ENCODE measurements around the gene FBXW5. TPM values are rescaled to one million over a fixed set of nuclear protein-coding genes. Genes with fewer than 3 reads are reported as not detected.
A peak's percentile ranks its signal among the peaks of the same experiment; 100 is the strongest.

Gene FBXW5
- total RNA-seq, 1 experiment from 2014 or later, result 152 TPM

GRCh38 chr9:136979769-136980587, 35.4 kb upstream of the FBXW5 start:
- no peak for DNase-seq (ENCODE audit: low read depth)
- in situ Hi-C loops (cut with HindIII; ENCODE audit: low pct_unique_long_range_greater_than_20kb, low sequenced_read_pairs), result no loop called here

GRCh38 chr9:136978865-136979544, 34.5 kb upstream of the FBXW5 start:
- in situ Hi-C loops (cut with HindIII; ENCODE audit: low pct_unique_long_range_greater_than_20kb, low sequenced_read_pairs), result no loop called here
- no peak for DNase-seq (ENCODE audit: low read depth)

- in situ Hi-C loops (cut with HindIII; ENCODE audit: low pct_unique_long_range_greater_than_20kb, low sequenced_read_pairs), result no loop called here
- peak; percentile 59 for DNase-seq (ENCODE audit: low read depth)
These were observed 33.7 kb upstream of the FBXW5 start for GRCh38 chr9:136978073-136978864.

GRCh38 chr9:136977649-136978072, 33.1 kb upstream of the FBXW5 start:
- in situ Hi-C loops (cut with HindIII; ENCODE audit: low pct_unique_long_range_greater_than_20kb, low sequenced_read_pairs), result no loop called here
- DNase-seq (ENCODE audit: low read depth), result no peak

- DNase-seq (ENCODE audit: low read depth), result no peak
- in situ Hi-C loops (cut with HindIII; ENCODE audit: low pct_unique_long_range_greater_than_20kb, low sequenced_read_pairs), result no loop called here
These were observed 32.7 kb upstream of the FBXW5 start, which contains the start of gene PTGDS for GRCh38 chr9:136977223-136977622. PTGDS (plus strand) TSS chr9:136977504; CDS start chr9:136977579, 75 bp downstream.

- in situ Hi-C loops (cut with HindIII; ENCODE audit: low pct_unique_long_range_greater_than_20kb, low sequenced_read_pairs), result no loop called here
- no peak for DNase-seq (ENCODE audit: low read depth)
These were observed 31.1 kb upstream of the FBXW5 start for GRCh38 chr9:136975644-136976043.

GRCh38 chr9:136974817-136975535, 30.4 kb upstream of the FBXW5 start:
- in situ Hi-C loops (cut with HindIII; ENCODE audit: low pct_unique_long_range_greater_than_20kb, low sequenced_read_pairs), result no loop called here
- no peak for DNase-seq (ENCODE audit: low read depth)

- no peak for DNase-seq (ENCODE audit: low read depth)
- in situ Hi-C loops (cut with HindIII; ENCODE audit: low pct_unique_long_range_greater_than_20kb, low sequenced_read_pairs), result no loop called here
These were observed 29.4 kb upstream of the FBXW5 start for GRCh38 chr9:136973618-136974617.

- in situ Hi-C loops (cut with HindIII; ENCODE audit: low pct_unique_long_range_greater_than_20kb, low sequenced_read_pairs), result no loop called here
- DNase-seq (ENCODE audit: low read depth), result no peak
These were observed 28.2 kb upstream of the FBXW5 start for GRCh38 chr9:136972743-136973142.

- DNase-seq (ENCODE audit: low read depth), result no peak
These were observed 27.8 kb upstream of the FBXW5 start for GRCh38 chr9:136972335-136972734.

GRCh38 chr9:136971746-136972145, 27.2 kb upstream of the FBXW5 start:
- in situ Hi-C loops (cut with HindIII; ENCODE audit: low pct_unique_long_range_greater_than_20kb, low sequenced_read_pairs), result no loop called here
- DNase-seq (ENCODE audit: low read depth), result no peak

More at GRCh38 chr9:136972335-136972734, 27.8 kb upstream of the FBXW5 start:
- in situ Hi-C loops (cut with HindIII; ENCODE audit: low pct_unique_long_range_greater_than_20kb, low sequenced_read_pairs), result no loop called here

- no peak for DNase-seq (ENCODE audit: low read depth)
- in situ Hi-C loops (cut with HindIII; ENCODE audit: low pct_unique_long_range_greater_than_20kb, low sequenced_read_pairs), result no loop called here
These were observed 25.8 kb upstream of the FBXW5 start for GRCh38 chr9:136970361-136970760.

GRCh38 chr9:136969774-136970173, 25.2 kb upstream of the FBXW5 start:
- no peak for DNase-seq (ENCODE audit: low read depth)

GRCh38 chr9:136969150-136969549, 24.6 kb upstream of the FBXW5 start:
- DNase-seq (ENCODE audit: low read depth), result no peak
- in situ Hi-C loops (cut with HindIII; ENCODE audit: low pct_unique_long_range_greater_than_20kb, low sequenced_read_pairs), result no loop called here

More at GRCh38 chr9:136969774-136970173, 25.2 kb upstream of the FBXW5 start:
- in situ Hi-C loops (cut with HindIII; ENCODE audit: low pct_unique_long_range_greater_than_20kb, low sequenced_read_pairs), result no loop called here

- in situ Hi-C loops (cut with HindIII; ENCODE audit: low pct_unique_long_range_greater_than_20kb, low sequenced_read_pairs), result no loop called here
- DNase-seq (ENCODE audit: low read depth), result no peak
These were observed 24.0 kb upstream of the FBXW5 start for GRCh38 chr9:136968333-136969127.

GRCh38 chr9:136965771-136966484, 21.4 kb upstream of the FBXW5 start:
- no peak for DNase-seq (ENCODE audit: low read depth)
- in situ Hi-C loops (cut with HindIII; ENCODE audit: low pct_unique_long_range_greater_than_20kb, low sequenced_read_pairs), result no loop called here
